A673 (cell line): ENCODE results near the gene CMTM2. TPM values are rescaled to one million over a fixed set of nuclear protein-coding genes. Genes with fewer than 3 reads are reported as not detected.
A peak's percentile ranks its signal among the peaks of the same experiment; 100 is the strongest.

Experiments used
- BruUV-seq: library from RNA; stranded (reverse); fragments of 400-500 nt; replicated peaks from 2 replicates; lab custom pipeline; 2021; lab: Mats Ljungman, UMichigan
- CTCF ChIA-PET: fragments of 300-600 bp; sonication (Branson Sonifier 250); formaldehyde crosslinking; loops from one replicate; lab custom pipeline; 2022; ENCODE audit warnings: antibody characterized with exemption; lab: Charles Lee
- POLR2A ChIA-PET: fragments of 300-600 bp; sonication (Branson Sonifier 250); formaldehyde crosslinking; loops from one replicate; lab custom pipeline; 2022; ENCODE audit warnings: antibody characterized with exemption; ENCODE audit not compliant: low non-redundant PET; lab: Charles Lee
- DNase-seq: peaks from one replicate; pipeline ENCODE4 v3.0.0-alpha.2; 2015; ENCODE audit warnings: low spot score
- H3K27ac ChIP-seq: fragments of 200-600 bp; sonication (generic); 2 replicates; pipeline ENCODE4 v1.5.1; 2016; ENCODE audit warnings: mixed run types, low read depth, mild to moderate bottlenecking, mixed read lengths, antibody characterized with exemption, low read length; ENCODE audit not compliant: poor library complexity, severe bottlenecking
- H3K27me3 ChIP-seq: fragments of 200-600 bp; sonication (generic); replicated peaks from 2 replicates; pipeline ENCODE4 v1.6.1; 2017; ENCODE audit warnings: mixed run types, low read depth, mild to moderate bottlenecking, mixed read lengths, antibody characterized with exemption, low read length; ENCODE audit not compliant: insufficient read depth, poor library complexity
- H3K36me3 ChIP-seq: fragments of 200-600 bp; sonication (generic); 2 replicates; pipeline ENCODE4 v1.6.1; 2016; ENCODE audit warnings: mixed run types, mild to moderate bottlenecking, mixed read lengths, antibody characterized with exemption, low read length; ENCODE audit not compliant: insufficient read depth, poor library complexity, severe bottlenecking
- H3K4me1 ChIP-seq: fragments of 200-600 bp; sonication (generic); 2 replicates; pipeline ENCODE4 v1.6.1; 2017; ENCODE audit warnings: mixed run types, mild to moderate bottlenecking, mixed read lengths, antibody characterized with exemption, low read length; ENCODE audit not compliant: insufficient read depth, poor library complexity, severe bottlenecking
- H3K4me3 ChIP-seq: fragments of 200-600 bp; sonication (generic); 2 replicates; pipeline ENCODE4 v1.5.1; 2016; ENCODE audit warnings: low read depth, mixed run types, mild to moderate bottlenecking, mixed read lengths, low read length; ENCODE audit not compliant: poor library complexity, severe bottlenecking
- H3K9me3 ChIP-seq: fragments of 200-600 bp; sonication (generic); 2 replicates; pipeline ENCODE4 v1.6.1; 2016; ENCODE audit warnings: mixed run types, low read depth, mild to moderate bottlenecking, mixed read lengths, antibody characterized with exemption, low read length; ENCODE audit not compliant: poor library complexity, severe bottlenecking
- CTCF ChIP-seq: fragments of 300-800, 200-600 bp; sonication (generic); conservative IDR thresholded peaks from 2 replicates; pipeline ENCODE4 v1.5.1; 2017; ENCODE audit warnings: low read depth, mild to moderate bottlenecking, antibody characterized with exemption, low read length, moderate library complexity, mixed read lengths
- EZH2 ChIP-seq: fragments of 200-600 bp; sonication (generic); IDR thresholded peaks from 2 replicates; pipeline ENCODE4 v1.6.1; 2017; ENCODE audit warnings: borderline replicate concordance, low read depth, mild to moderate bottlenecking, mixed read lengths, antibody characterized with exemption, low read length; ENCODE audit not compliant: poor library complexity, severe bottlenecking
- intact Hi-C: fragments of 100-400 bp; cut with micrococcal nuclease; formaldehyde crosslinking; loops from one replicate; pipeline ENCODE4 v1.10.0; 2022; ENCODE audit not compliant: unreplicated experiment
- total RNA-seq: library from RNA; stranded (reverse); gene quantifications from 2 replicates; pipeline ENCODE4 v1.2.3, GENCODE V29; 2021

The CMTM2 gene
- total RNA-seq, 1 experiment from 2014 or later, result not detected

GRCh38 chr16:66575060-66575459, 4.2 kb upstream of the CMTM2 start:
- H3K36me3 ChIP-seq, result no peaks in the 10 kb centered on the region
- no peaks in the 10 kb centered on the region for H3K27me3 ChIP-seq
- DNase-seq, result no peak
- H3K9me3 ChIP-seq, result no peaks in the 10 kb centered on the region
- TF ChIP-seq EZH2 (no peak), CTCF (no peak)
- peaks cover 1% of the 10 kb centered on the region for H3K4me1 ChIP-seq
- intact Hi-C loops, result no loop called here
- POLR2A ChIA-PET, result no interaction called here
- CTCF ChIA-PET, result no interaction called here
- no TSS peak for BruUV-seq
- no peak overlapping the region for H3K27ac ChIP-seq
- H3K4me3 ChIP-seq, result no peak overlapping the region

- no peak overlapping the region for H3K27ac ChIP-seq
- ChIA-PET CTCF (no interaction called here), POLR2A (no interaction called here)
- BruUV-seq, result no TSS peak
- no peaks in the 10 kb centered on the region for H3K27me3 ChIP-seq
- peaks cover 14% of the 10 kb centered on the region for H3K4me1 ChIP-seq
- no peak for TF ChIP-seq CTCF
- no peak for TF ChIP-seq EZH2
- no peaks in the 10 kb centered on the region for H3K9me3 ChIP-seq
- intact Hi-C loops, result no loop called here
- no peaks in the 10 kb centered on the region for H3K36me3 ChIP-seq
- no peak overlapping the region for H3K4me3 ChIP-seq
- DNase-seq, result no peak
Measured at GRCh38 chr16:66576296-66576695, 3.0 kb upstream of the CMTM2 start.

GRCh38 chr16:66580605-66581209, 1.4 kb downstream of the CMTM2 start:
- Histone ChIP-seq H3K4me3 (no peak overlapping the region), H3K36me3 (no peaks in the 10 kb centered on the region), H3K27ac (no peak overlapping the region), H3K27me3 (no peaks in the 10 kb centered on the region), H3K9me3 (no peaks in the 10 kb centered on the region), H3K4me1 (peaks cover 20% of the 10 kb centered on the region)
- CTCF ChIA-PET, result interaction anchor here (0.6 kb wide), 1 partner anchor 149 kb away, joined by 3 read pairs; no protein-coding TSS in a partner anchor
- intact Hi-C loops, result no loop called here
- POLR2A ChIA-PET, result no interaction called here
- no peak for TF ChIP-seq EZH2
- TF ChIP-seq CTCF, result peak; percentile 21; the same call in 1 of the 2 replicates
- BruUV-seq, result no TSS peak
- DNase-seq, result peak; percentile 43
